NOMO-1 treated with DMSO at 0.1 percent for 48 hours (cell line): ENCODE measurements around the gene ABTB2.
"Not testable (repeated sequence)": the region's sequence is repeated elsewhere in the genome, so short reads cannot be mapped to it uniquely, and the experiment has no call there.

Experiments used
- DNase-seq: peaks from one replicate; lab custom pipeline; 2025; ENCODE audit not compliant: unreplicated experiment; lab: John Stamatoyannopoulos, UW

Gene ABTB2

GRCh38 chr11:34357701-34358257 lies at the start of gene ABTB2:
ABTB2 (minus strand) TSS chr11:34358010.
- peak; percentile 97 for DNase-seq

GRCh38 chr11:34407121-34407813 lies 49.5 kb upstream of the ABTB2 start:
- no peak for DNase-seq

GRCh38 chr11:34406413-34406812 lies 48.6 kb upstream of the ABTB2 start:
- DNase-seq, result no peak

GRCh38 chr11:34405079-34405858 lies 47.5 kb upstream of the ABTB2 start:
- peak; percentile 94 for DNase-seq

GRCh38 chr11:34404280-34404679 lies 46.5 kb upstream of the ABTB2 start:
- no peak for DNase-seq

- no peak for DNase-seq
Measured at GRCh38 chr11:34403431-34403830, 45.6 kb upstream of the ABTB2 start.

- DNase-seq, result no peak
Measured at GRCh38 chr11:34397811-34398210, 40.0 kb upstream of the ABTB2 start.

GRCh38 chr11:34397120-34397519 lies 39.3 kb upstream of the ABTB2 start:
- DNase-seq, result no peak

GRCh38 chr11:34395916-34396550 lies 38.2 kb upstream of the ABTB2 start:
- no peak for DNase-seq

GRCh38 chr11:34394771-34395300 lies 37.0 kb upstream of the ABTB2 start:
- no peak for DNase-seq

- no peak for DNase-seq
Measured at GRCh38 chr11:34387653-34388052, 29.8 kb upstream of the ABTB2 start.

GRCh38 chr11:34386356-34386755 lies 28.5 kb upstream of the ABTB2 start:
- DNase-seq, result not testable (repeated sequence)

GRCh38 chr11:34382532-34383276 lies 24.9 kb upstream of the ABTB2 start:
- no peak for DNase-seq

- DNase-seq, result no peak
Measured at GRCh38 chr11:34381775-34382174, 24.0 kb upstream of the ABTB2 start.

GRCh38 chr11:34380696-34381095 lies 22.9 kb upstream of the ABTB2 start:
- DNase-seq, result peak; percentile 5

- DNase-seq, result no peak
Measured at GRCh38 chr11:34379539-34379938, 21.7 kb upstream of the ABTB2 start.

- peak; percentile 77 for DNase-seq
Measured at GRCh38 chr11:34379079-34379478, 21.3 kb upstream of the ABTB2 start.

- no peak for DNase-seq
Measured at GRCh38 chr11:34373727-34374126, 15.9 kb upstream of the ABTB2 start.

GRCh38 chr11:34366522-34366921 lies 8.7 kb upstream of the ABTB2 start:
- peak; percentile 21 for DNase-seq

GRCh38 chr11:34364102-34364501 lies 6.3 kb upstream of the ABTB2 start:
- DNase-seq, result no peak
